ENCODE measurements around the gene PHAF1.
"Not testable (repeated sequence)": the region's sequence is repeated elsewhere in the genome, so short reads cannot be mapped to it uniquely, and the experiment has no call there.

PHAF1 gene

DNA sequence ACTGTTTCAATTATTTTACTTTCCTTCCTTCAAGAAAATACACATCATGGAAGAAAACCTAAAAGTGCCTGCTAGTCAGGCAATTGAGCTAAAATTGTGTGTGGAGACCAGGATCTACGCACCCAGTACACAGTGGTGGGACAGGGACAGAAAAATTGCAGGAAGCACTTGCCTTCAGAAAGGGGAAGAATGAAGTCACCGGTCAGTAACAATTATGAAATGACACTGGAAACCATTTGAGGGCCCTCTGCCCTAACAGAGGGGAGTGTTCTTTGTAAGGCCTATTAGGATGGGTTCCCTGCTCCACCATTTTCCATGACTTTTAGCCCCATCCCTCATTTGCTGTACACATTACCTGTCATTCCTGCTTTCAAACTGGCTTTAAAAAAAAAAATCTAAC, 4.5 kb upstream of the PHAF1 start:
- DNase-seq, result no peak

DNA sequence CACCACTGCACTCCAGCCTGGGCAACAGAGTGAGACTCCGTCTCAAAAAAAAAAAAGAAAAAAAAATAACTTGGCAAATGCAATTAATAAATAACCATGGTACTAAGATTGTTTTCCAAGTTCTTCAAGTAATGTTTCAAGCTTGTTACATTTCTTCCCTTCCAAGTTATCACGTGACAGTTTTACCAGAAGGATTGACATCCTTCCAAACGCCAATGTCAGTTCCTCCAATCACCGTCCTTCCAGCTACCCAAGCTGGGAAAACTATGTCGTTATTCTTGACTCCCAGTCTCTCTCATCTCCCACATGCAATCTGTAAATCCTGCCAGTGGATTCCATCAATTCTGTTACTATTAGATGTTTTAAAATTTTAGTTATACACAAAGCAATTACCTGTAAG, 3.9 kb upstream of the PHAF1 start:
- DNase-seq, result no peak

DNA sequence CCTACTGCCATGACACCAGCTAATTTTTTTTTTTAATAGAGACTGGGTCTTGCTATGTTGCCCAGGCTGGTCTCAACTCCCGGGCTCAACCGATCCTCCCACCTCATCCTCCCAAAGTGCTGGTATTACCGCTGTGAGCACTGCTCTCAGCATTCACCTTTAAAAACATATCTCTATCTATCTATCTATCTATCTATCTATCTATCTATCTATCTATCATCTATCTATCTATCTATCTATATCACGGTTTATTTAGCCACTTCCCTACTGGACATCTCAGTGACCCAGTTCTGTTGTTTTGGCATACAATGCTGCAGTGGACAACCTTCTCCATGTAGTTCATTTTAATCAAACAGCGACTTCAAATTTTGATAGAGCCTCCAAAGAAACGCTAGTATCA, 1.3 kb upstream of the PHAF1 start:
- no peak for DNase-seq

DNA sequence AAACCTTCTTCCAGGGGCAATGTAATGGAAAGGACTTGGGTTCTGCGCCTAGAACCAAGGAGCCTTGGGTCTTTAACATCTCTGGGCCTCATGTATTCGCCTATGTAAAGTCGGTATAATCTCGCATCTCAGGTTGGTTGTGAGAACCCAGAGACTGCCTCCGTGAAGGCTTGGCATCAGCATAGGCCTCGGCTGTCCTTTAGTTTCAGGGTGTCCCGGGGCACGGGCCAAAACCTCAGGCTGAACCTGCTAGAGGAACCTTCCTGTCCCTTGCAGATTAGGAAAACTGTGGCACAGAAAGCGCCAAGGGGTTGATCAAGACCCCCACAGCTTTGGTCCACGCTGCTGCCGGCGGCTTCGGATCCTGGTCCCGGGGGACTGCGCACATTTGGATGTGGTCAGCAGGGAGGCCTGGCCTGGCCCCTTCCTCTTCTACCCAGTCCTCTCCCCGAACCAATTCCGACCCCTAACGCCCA, 772 bp upstream of the PHAF1 start:
- no peak for DNase-seq

DNA sequence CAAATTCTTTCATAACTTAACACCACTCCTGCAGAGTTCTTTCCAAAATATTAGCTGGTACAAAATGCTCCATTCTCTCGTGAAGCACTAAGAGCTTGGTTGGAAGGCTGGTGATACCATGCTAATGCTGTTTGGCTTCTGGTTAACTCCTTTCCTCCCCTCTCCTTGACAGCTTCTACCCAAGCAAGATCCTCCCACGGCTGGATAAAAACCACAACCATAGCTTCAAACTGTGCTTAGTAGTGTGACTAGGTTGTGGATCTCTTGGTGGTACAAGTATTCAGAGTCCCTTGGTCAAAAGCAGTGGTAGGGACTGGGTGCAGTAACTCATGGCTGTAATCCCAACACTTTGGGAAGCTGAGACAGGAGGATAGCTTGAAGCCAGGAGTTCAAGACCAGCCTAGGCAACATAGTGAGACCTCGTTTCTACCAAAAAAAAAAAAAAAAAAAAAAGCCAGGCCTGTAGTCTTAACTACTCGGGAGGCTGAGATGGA, 2.3 kb downstream of the PHAF1 start:
- DNase-seq, result no peak

DNA sequence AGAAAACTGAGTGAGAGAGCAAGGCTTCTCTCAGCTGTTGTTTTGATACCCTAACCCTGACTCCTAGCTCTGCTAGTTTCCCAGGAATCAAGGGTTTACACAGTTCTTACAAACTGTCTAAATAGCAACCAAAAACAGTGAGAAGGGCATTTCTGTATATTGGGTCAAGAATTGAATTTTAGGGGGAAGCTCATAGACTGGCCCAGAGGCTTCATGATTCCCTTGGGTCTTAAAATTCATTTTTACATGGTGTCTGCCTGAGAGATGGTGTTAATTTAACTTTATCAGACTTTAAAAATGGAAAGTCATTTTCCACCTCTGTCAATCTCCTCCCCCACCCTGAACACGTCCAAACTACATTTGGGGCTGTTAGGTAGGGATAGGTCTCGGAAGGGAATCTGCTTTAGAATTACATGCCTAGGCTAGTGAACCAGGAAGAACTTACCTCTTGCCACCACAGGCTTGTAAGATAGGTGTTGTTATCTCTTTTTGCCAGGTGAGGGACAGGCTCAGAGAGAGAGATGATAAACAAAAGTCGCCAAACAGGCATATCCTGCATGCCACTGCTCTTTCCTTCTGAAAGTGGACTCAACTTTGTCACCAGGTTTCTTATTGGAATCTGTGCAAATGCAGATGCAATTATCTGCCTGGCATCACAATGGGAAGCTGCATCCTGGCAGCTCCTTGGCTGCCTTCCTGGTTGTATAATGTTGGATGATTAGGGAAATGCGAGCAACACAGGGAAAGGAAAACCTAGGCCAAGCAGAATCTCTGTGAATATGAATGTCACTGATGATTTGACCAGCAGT, 3.1 kb downstream of the PHAF1 start:
- DNase-seq, result no peak

DNA sequence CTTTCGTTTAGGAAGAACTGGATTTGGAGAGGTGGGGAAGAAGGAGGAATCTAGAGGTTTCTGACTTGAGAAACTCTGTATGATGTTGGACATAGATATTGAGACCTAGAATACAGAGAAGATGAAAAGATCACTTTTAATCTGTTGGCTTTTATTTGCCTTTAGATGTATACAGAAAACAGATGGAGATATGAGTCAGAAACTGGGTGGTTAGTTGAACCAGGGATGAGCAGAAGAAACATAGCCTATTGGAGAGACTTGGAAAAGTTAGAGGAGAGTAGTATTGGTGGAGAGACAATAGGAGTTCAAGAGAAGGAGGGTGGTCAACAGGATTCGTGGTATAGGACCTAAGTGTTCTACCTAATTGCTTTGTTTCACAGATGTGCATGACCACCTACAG, 5.1 kb downstream of the PHAF1 start:
- DNase-seq, result no peak

DNA sequence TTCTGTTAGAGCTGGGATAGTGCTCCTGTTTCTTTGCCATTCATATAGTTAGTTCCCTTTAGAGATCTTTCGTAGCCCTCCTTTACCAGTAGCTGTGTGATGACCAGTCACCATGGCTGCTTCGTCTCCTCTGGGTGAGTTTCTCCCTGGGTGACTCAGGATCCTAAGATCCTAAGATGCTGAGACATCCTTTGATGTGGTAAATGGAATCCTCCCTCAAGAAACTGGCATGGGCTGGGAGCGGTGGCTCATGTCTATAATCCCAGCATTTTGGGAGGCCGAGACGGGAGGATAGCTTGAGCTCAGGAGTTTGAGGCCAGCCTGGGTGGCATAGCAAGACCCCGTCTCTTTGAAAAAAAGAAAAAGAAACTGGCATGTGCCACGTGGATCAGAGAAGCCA, 5.9 kb downstream of the PHAF1 start:
- no peak for DNase-seq

DNA sequence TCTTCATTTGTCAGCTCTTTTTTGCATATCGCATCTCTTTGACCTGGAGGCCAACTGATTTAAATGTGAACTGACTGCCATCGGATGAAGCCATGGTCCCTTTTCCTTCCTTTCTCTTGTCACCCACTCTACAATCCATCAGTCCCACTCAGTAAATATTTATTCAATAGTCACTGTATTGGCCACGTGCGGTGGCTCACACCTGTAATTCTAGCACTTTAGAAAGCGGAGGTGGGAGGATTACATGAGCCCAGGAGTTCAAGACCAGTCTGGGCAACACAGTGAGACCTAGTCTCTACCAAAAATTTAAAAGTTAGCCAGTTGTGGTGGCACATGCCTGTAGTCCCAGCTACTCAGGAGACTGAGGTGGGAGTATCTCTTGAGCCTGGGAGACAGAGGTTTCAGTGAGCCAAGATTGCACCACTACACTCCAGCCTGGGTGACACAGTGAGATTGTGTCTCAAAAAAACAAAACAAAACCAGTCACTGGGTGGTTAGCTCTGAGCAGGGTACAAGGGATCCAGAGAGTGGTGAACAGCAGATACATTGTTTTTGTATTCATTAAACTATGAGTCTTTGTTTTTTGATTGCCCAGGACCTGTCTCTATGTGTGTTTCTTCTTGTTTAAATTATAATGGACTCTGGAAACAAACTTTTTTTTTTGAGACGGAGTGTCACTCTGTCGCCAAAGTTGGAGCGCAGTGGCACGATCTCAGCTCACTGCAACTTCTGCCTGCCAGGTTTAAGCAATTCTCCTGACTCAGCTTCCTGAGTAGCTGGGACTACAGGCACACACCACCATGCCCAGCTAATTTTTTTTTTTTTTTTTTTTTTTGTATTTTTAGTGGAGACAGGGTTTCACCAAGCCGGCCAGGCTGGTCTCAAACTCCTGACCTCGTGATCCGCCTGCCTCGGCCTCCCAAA, 6.9 kb downstream of the PHAF1 start:
- no peak for DNase-seq

DNA sequence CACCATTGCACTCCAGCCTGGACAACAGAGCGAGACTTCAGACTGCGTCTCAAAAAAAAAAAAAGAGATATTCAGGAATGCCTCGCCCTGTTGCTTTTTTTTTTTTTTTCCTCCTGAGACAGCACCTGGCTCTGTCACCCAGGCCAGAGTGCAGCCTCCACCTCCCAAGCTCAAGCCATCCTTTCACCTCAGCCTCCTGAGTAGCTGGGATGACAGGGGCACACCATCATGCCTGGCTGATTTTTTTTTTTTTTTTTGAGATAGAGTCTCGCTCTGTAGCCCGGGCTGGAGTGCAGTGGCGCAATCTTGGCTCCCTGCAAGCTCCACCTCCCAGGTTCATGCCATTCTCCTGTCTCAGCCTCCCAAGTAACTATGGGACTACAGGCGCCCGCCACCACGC, 8.0 kb downstream of the PHAF1 start:
- no peak for DNase-seq

DNA sequence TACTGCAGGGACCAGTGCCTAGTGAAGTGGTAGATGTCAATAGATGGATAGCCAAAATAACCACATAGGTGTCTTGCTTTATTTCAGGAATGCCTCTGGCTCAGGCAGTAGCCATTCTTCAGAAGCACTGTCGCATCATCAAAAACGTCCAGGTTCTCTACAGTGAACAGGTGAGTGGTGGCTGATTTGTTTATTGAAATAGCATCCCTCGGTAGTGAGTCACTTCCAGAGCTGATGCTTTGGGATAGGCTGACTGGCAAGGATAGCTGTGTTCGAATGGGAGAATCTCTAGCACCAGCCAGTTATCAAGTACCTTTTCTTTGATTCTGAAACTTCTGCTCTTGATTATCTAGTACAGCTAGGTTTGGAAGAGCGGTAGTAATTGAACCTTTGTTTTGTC, 10.3 kb downstream of the PHAF1 start:
- DNase-seq, result no peak

DNA sequence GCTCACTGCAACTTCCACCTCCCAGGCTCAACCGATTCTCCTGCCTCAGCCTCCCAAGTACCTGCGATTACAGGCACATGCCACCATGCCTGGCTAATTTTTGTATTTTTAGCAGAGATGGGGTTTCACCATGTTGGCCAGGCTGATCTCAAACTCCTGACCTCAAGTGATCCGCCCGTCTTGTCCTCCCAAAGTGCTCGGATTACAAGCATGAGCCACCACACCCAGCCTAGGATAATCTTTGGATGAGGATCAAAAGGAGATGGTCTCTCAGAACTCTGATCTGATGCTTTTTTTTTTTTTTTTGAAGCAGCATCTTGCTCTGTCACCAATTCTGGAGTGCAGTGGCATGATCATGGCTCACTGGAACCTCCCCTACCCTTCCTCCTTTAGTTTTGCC, 13.1 kb downstream of the PHAF1 start:
- not testable (repeated sequence) for DNase-seq

DNA sequence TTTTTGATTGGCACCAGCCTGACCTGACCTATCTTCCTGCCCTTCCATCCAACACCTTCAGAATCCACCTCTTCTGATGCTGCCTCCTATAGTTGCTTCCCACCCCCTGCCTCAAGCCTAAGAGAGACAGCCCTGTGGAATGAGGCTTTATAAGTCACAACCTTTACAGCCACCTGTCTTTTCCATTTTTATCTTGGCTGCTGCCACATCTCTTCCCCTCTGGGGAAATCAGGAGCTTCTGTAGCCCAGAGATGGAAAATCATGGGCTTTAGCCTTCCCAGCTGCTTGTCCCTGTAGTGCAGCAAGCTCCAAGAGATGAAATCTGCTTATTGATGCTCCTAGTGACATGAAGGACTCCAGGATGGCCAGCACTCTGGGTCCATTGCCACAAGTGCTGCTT, 18.7 kb downstream of the PHAF1 start:
- DNase-seq, result no peak

DNA sequence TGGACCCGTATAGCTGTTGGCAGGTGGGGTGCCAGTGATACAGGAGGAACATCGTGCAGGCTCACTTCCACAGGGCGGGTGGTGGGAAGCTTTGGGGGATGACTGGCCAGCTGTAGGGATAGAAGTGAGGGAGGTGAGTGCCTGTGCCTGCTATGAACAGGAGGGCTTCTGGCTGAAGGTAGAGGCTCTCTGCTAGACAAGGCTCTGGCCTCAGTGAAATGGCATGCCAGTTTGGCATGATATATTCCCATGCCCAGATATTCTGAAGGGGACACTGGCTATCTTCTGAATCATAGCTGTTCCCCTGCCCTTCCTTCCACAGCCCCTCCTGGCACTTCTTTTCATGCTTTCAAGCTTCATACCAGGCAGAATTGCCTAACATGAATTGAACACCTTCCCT, 19.1 kb downstream of the PHAF1 start:
- DNase-seq, result no peak

DNA sequence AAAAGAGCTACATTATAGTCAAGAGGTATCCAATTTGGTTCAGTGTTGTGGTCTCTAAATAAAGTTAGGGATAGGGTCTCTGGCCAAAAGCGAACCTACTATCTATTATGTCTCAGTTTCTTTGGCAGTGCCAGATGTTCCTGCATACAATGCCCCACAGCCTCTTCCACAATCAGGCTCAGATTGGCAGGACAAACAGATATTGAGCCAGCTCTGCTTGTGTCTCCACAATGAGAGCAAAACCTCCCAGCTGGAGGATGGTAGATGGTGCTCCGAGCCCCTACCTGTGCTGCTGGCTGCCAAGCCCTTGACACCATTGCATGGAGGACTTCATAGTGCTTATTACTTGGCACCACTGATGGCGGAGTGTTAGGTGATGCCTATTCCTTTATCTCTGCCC, 19.7 kb downstream of the PHAF1 start:
- DNase-seq, result no peak

DNA sequence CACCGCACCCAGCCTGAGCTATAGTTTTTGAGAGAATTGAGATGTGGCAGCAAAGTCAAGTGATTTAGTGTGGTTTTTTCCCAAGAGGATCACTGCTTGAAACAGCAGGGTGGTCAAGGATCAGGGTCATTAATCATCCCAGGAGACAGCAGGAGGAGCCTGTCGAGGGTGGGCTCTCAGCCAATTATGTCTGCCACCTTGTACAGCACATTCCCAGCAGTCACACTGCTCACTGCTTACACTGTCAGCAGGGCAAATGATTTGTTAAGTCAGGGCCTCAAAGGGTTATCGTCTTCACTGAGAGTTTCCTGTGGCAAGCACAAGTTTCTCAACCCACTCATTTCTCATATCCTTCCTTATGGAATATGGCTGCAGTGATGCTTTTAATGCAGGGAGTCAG, 27.9 kb downstream of the PHAF1 start:
- DNase-seq, result no peak

DNA sequence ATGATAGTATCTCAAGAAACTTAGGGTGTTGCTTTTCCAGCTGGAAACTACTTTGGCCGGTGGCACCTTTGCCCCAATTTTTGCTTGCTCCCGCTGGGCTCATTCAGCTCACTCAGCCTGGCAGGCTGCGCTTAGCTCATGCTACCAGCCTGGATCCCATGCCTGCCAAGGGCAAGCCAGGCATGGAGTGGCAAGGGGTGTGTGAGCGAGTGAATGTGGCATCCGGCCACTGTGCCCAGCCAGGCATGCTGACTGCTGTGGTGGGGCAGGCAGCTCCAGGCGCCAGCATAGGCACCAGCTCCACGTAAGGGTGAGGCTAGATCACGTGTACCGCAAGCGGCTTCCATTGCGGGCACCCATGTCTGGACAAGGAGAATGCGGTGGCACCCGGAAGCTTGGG, 31.6 kb downstream of the PHAF1 start:
- DNase-seq, result no peak

DNA sequence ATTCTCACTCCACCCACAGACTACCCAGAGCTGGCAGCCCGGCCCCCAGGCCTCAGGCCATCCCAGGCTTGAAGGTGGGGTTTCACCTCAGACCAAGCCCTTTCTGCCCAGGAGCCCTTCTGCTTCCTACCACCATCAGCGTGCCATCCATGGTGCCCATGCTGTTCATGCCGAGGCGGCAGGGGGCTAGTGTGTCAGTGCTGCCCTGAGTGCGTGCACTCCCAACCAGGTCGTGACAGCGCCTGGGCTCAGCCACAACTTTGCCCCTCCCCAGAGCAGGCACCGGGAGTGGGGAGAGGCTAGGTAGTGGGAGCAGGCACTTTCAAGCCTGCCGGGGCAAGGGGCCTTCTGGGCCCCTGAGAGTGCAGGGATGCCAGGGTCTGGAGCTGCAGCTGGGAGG, 32.6 kb downstream of the PHAF1 start:
- DNase-seq, result no peak

DNA sequence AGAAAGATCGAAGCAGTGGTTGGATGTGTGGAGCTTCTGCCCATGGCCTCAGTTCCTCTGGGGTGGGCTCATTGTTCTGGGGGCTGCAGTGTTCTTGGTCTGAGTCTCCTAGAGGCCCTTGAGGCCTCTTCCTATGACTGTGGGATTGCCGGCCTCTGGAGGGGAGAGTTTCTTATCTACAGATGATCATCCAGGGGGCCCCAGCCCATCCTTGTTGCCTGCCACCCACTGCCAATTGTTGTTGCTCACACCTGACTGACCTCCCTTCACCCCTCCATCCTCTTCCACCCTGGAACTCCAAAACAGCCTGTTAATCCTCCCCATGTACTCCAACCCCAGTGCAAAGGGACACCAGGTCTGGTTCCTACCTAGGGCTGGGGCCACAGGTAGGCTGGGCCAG, 35.2 kb downstream of the PHAF1 start:
- DNase-seq, result no peak

DNA sequence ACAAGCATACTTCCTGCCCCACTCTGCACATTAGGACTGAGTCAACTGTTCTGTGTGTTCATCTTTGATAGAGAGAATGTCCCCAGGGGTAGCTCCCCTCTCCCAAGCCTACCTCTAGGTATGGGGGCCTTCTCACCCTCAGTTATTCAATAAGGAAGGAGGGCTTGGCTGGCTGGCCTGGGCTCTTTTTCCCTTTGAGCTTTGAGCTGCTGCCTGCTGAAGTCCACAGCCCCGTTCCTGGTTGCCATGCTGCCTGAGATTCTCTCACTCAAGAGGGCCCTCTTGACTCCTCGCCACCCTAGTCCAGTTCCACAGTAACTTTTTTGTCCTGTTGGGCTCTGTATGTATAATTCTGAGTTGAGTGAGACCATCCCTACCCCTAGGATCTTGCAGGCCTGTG, 36.0 kb downstream of the PHAF1 start:
- no peak for DNase-seq

DNA sequence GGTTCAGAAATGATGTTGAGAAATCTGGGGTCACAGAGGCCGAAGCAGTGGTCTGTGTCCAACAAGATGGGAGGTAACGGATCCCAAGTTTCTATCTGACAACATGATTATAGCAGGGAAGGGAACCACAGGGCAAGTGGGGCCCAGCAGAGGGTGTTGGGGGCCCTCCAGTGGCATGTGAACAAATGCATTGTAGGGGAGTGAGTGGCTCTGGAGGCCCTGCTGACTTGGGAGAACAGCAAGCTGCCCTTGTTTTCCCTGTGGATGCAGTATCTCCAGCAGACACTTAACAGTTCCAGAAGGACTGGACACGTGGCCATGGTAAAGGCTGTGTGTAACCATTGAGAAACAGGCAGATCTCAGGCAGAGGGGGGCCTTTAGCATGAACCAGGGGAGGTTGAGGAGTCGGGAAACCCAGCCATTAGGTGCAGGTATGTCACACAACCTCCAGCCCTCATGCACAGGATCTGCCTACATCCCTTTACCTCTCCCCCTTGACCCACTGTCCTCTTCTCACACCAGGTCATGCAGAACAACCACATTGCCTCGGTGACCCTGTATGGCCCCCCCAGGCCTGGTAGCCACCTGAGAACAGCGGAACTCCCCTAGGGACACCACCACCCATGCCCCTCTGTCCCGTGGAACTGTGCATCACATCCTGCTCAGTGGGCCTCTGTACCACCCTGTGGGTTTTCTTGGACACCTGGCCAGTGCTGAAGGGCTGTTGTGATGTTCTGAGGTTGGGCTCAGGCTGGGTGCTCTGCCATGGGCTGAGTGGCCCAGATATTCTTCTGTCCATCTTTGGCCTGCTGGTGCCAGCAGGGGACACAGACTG, 37.0 kb downstream of the PHAF1 start:
- no peak for DNase-seq

DNA sequence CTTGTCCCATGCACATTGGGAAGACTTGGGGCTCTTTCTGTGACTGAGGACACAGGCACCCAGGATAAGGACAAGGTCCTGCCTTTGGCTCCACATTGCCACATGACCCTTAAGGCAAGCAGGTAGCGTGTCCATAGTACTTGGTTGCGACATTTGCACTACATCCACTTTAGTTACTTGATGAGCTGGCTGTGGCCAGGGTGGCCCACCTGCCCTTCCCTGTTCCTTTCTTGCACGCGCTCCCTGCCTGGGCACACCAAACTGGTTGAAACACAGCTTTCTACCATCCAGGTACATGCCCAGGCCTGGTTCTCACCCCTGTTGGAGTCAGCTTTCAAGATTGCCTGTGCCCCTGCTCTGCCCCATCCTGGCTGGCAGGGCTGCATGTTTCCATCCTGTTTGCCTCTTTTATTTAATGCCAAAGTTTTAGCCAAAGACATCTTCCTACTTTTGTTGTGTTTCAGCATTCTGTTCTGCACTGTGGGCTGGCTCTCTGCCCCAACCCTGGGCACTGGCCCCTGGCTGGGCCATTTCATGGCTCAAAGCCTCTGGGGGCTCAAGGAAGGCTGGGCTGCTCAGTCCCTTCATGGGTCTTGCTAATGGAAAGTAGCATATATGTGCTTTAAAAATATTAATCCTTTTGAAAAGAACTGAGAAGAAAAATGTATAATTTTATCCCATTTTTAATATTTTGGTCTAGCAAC, 37.8 kb downstream of the PHAF1 start:
- no peak for DNase-seq

All from NCI-H2081 (cell line).